CD4-positive, alpha-beta memory T cell (primary cell): ENCODE measurements around the gene ABCF1. TPM values are rescaled to one million over a fixed set of nuclear protein-coding genes. Genes with fewer than 3 reads are reported as not detected.
A peak's percentile ranks its signal among the peaks of the same experiment; 100 is the strongest.

Experiments used
- CTCF ChIA-PET: fragments of 350-600 bp; sonication (Branson Sonifier 250); formaldehyde crosslinking; loops from one replicate; lab custom pipeline; 2021; ENCODE audit warnings: inconsistent platforms; ENCODE audit not compliant: partially characterized antibody; lab: Charles Lee
- POLR2A ChIA-PET: fragments of 350-600 bp; sonication (Branson Sonifier 250); formaldehyde crosslinking; loops from one replicate; lab custom pipeline; 2021; ENCODE audit not compliant: partially characterized antibody; lab: Charles Lee
- DNase-seq, 5 donors: peaks; one replicate each; pipeline versions ENCODE4 v3.0.0 to v3.0.0-alpha.2; 2020 to 2022; ENCODE audit warnings: mixed read lengths in 1 of 5
- H3K27ac ChIP-seq: one replicate; pipeline ENCODE4 v1.7.0; 2013; ENCODE audit warnings: low read depth, low read length
- H3K27me3 ChIP-seq: 2 replicates; pipeline ENCODE4 v1.7.0; 2013; ENCODE audit warnings: mild to moderate bottlenecking, low read length, moderate library complexity; ENCODE audit not compliant: insufficient read depth
- H3K36me3 ChIP-seq: 2 replicates; pipeline ENCODE4 v1.7.0; 2013; ENCODE audit warnings: mild to moderate bottlenecking, low read length, moderate library complexity; ENCODE audit not compliant: insufficient read depth
- H3K4me1 ChIP-seq: 2 replicates; pipeline ENCODE4 v1.7.0; 2013; ENCODE audit warnings: mild to moderate bottlenecking, low read length, moderate library complexity; ENCODE audit not compliant: insufficient read depth
- H3K4me3 ChIP-seq, 2 donors: one replicate each; pipeline ENCODE4 v1.7.0; 2013; ENCODE audit warnings: low read length in 2 of 2, mild to moderate bottlenecking in 1 of 2
- H3K9me3 ChIP-seq, 2 donors: one replicate each; pipeline ENCODE4 v1.7.0; 2013; ENCODE audit warnings: low read length in 2 of 2, control low read depth in 1 of 2; ENCODE audit not compliant: control insufficient read depth in 1 of 2
- H3K27ac Mint-ChIP-seq, 7 donors: one replicate each; pipeline ENCODE4 v1.8.0; 2020 to 2021; ENCODE audit warnings: mixed read lengths in 7 of 7, mild to moderate bottlenecking in 6 of 7, inconsistent platforms in 3 of 7, moderate library complexity in 3 of 7
- H3K27me3 Mint-ChIP-seq, 2 donors: one replicate each; pipeline ENCODE4 v1.8.0; 2020 to 2021; ENCODE audit warnings: mixed read lengths in 2 of 2
- H3K36me3 Mint-ChIP-seq, 2 donors: one replicate each; pipeline ENCODE4 v1.8.0; 2020 to 2021; ENCODE audit warnings: mixed read lengths in 2 of 2, inconsistent platforms in 1 of 2, mild to moderate bottlenecking in 1 of 2
- H3K4me1 Mint-ChIP-seq, 4 donors: one replicate each; pipeline ENCODE4 v1.8.0; 2020 to 2021; ENCODE audit warnings: mixed read lengths in 4 of 4, mild to moderate bottlenecking in 1 of 4
- H3K4me3 Mint-ChIP-seq, 8 donors: one replicate each; pipeline ENCODE4 v1.8.0; 2020 to 2021; ENCODE audit warnings: mixed read lengths in 8 of 8, mild to moderate bottlenecking in 7 of 8, moderate library complexity in 6 of 8, inconsistent platforms in 3 of 8
- H3K9me3 Mint-ChIP-seq, 8 donors: one replicate each; pipeline ENCODE4 v1.8.0; 2020 to 2021; ENCODE audit warnings: mixed read lengths in 8 of 8, mild to moderate bottlenecking in 5 of 8, inconsistent platforms in 3 of 8, moderate library complexity in 1 of 8
- intact Hi-C: fragments of 100-400 bp; cut with micrococcal nuclease; formaldehyde crosslinking; loops from one replicate; pipeline ENCODE4 v1.15.1; 2023
- polyA plus RNA-seq, 2 donors: library from polyadenylated mRNA; unstranded; fragments of 300-500 nt; fragmentation: Illumina TruSeq; gene quantifications; one replicate each; pipeline ENCODE4 v1.2.3, GENCODE V29; 2021
- total RNA-seq, 2 experiments: library from RNA; stranded (reverse); gene quantifications; one replicate each; pipeline ENCODE4 v1.2.3, GENCODE V29; 2021

ABCF1 gene
- total and polyA plus RNA-seq, 4 experiments from 2014 or later, result 7.5 to 66.8 (median 53.7) TPM

- ChIA-PET POLR2A (interaction anchor here (1.2 to 14.0 kb wide), 2 partner anchors 18 to 44 kb away, joined by 5 to 255 read pairs; no protein-coding TSS in a partner anchor), CTCF (interaction anchor here (1.5 to 21.7 kb wide), 4 partner anchors 17 to 59 kb away, joined by 3 to 416 read pairs (median 162); partner anchors contain the start of genes GNL1 and PRR3)
- Histone ChIP-seq H3K36me3 (no peaks in the 10 kb centered on the region), H3K9me3 (no peaks in the 10 kb centered on the region), H3K27me3 (no peaks in the 10 kb centered on the region), H3K4me3 (no peak overlapping the region), H3K27ac (no peak overlapping the region), H3K4me1 (peaks cover 19% of the 10 kb centered on the region)
- peaks cover 0 to 2% of the 10 kb centered on the region in 2 donors for H3K36me3 Mint-ChIP-seq
- peak overlapping the region in 1 of 7 donors; percentile 19 for H3K27ac Mint-ChIP-seq
- H3K4me1 Mint-ChIP-seq, result peaks cover 20 to 35% (median 21%) of the 10 kb centered on the region in 4 donors
- DNase-seq, result no peak
- H3K4me3 Mint-ChIP-seq, result peak overlapping the region in 1 of 8 donors; percentile 15
- H3K27me3 Mint-ChIP-seq, result no peaks in the 10 kb centered on the region
- no peaks in the 10 kb centered on the region for H3K9me3 Mint-ChIP-seq
- intact Hi-C loops, result no loop called here
Observed at GRCh38 chr6:30537931-30538330, 33.3 kb upstream of the ABCF1 start.

- peaks cover 31 to 44% (median 31%) of the 10 kb centered on the region in 4 donors for H3K4me1 Mint-ChIP-seq
- CTCF ChIA-PET, result interaction anchor here (0.6 to 21.7 kb wide), 46 partner anchors 10 to 544 kb away, joined by 3 to 416 read pairs (median 7); partner anchors contain the start of genes ABCF1, DHX16, GNL1 and PRR3
- intact Hi-C loops, result loop anchor here (1.0 to 5.0 kb wide), 8 partner anchors 15 to 545 kb away; partner anchors contain the start of genes ABCF1, DHX16 and GNL1
Observed at GRCh38 chr6:30541515-30542403, 29.5 kb upstream of the ABCF1 start.

GRCh38 chr6:30542404-30542725, 28.9 kb upstream of the ABCF1 start:
- Mint-ChIP-seq H3K36me3 (peaks cover 7 to 13% of the 10 kb centered on the region in 2 donors), H3K9me3 (no peaks in the 10 kb centered on the region), H3K27me3 (no peaks in the 10 kb centered on the region), H3K4me3 (peak overlapping the region; percentile 84 to 94 (median 90)), H3K27ac (peak overlapping the region; percentile 79 to 99 (median 95)), H3K4me1 (peaks cover 31 to 44% (median 31%) of the 10 kb centered on the region in 4 donors)
- Histone ChIP-seq H3K4me1 (peaks cover 37% of the 10 kb centered on the region), H3K4me3 (peak overlapping the region; percentile 39 to 60), H3K27ac (peak overlapping the region; percentile 46), H3K36me3 (peaks cover 11% of the 10 kb centered on the region), H3K27me3 (no peaks in the 10 kb centered on the region), H3K9me3 (no peaks in the 10 kb centered on the region)
- peak; percentile 54 to 72 (median 59) for DNase-seq
- ChIA-PET CTCF (interaction anchor here (0.7 to 21.7 kb wide), 32 partner anchors 11 to 287 kb away, joined by 3 to 416 read pairs (median 10); partner anchors contain the start of genes ABCF1, DHX16, GNL1 and PRR3), POLR2A (interaction anchor here (0.7 to 14.0 kb wide), 26 partner anchors 10 to 190 kb away, joined by 3 to 255 read pairs (median 13); partner anchors contain the start of genes ABCF1, DHX16, GNL1 and MRPS18B)
- intact Hi-C loops, result loop anchor here (1.0 to 5.0 kb wide), 2 partner anchors 14 to 335 kb away; partner anchors contain the start of gene GNL1

More at GRCh38 chr6:30541515-30542403, 29.5 kb upstream of the ABCF1 start:
- Histone ChIP-seq H3K4me1 (peaks cover 37% of the 10 kb centered on the region), H3K27me3 (no peaks in the 10 kb centered on the region), H3K27ac (peak overlapping the region; percentile 46), H3K9me3 (no peaks in the 10 kb centered on the region), H3K4me3 (peak overlapping the region; percentile 39 to 60), H3K36me3 (peaks cover 10% of the 10 kb centered on the region)
- Mint-ChIP-seq H3K27ac (peak overlapping the region; percentile 79 to 99 (median 95)), H3K9me3 (no peaks in the 10 kb centered on the region), H3K27me3 (no peaks in the 10 kb centered on the region), H3K4me3 (peak overlapping the region; percentile 84 to 94 (median 90)), H3K36me3 (peaks cover 7 to 12% of the 10 kb centered on the region in 2 donors)
- POLR2A ChIA-PET, result interaction anchor here (0.5 to 14.0 kb wide), 34 partner anchors 9 to 1008 kb away, joined by 3 to 255 read pairs (median 6); partner anchors contain the start of genes ABCF1, DHX16, GNL1 and MRPS18B
- peak; percentile 81 to 83 (median 82) for DNase-seq

GRCh38 chr6:30542915-30543314, 28.3 kb upstream of the ABCF1 start:
- intact Hi-C loops, result loop anchor here (1.0 to 5.0 kb wide), 2 partner anchors 13 to 334 kb away; partner anchors contain the start of gene GNL1
- H3K27me3 Mint-ChIP-seq, result no peaks in the 10 kb centered on the region
- H3K27ac Mint-ChIP-seq, result peak overlapping the region; percentile 79 to 99 (median 95)
- H3K9me3 Mint-ChIP-seq, result no peaks in the 10 kb centered on the region
- DNase-seq, result no peak
- Histone ChIP-seq H3K27ac (peak overlapping the region; percentile 46), H3K9me3 (no peaks in the 10 kb centered on the region), H3K27me3 (no peaks in the 10 kb centered on the region), H3K4me1 (peaks cover 37% of the 10 kb centered on the region), H3K36me3 (peaks cover 11% of the 10 kb centered on the region), H3K4me3 (peak overlapping the region in 1 of 2 donors; percentile 60)
- H3K4me3 Mint-ChIP-seq, result peak overlapping the region; percentile 84 to 94 (median 90)
- peaks cover 31 to 41% (median 31%) of the 10 kb centered on the region in 4 donors for H3K4me1 Mint-ChIP-seq
- H3K36me3 Mint-ChIP-seq, result peaks cover 7 to 16% of the 10 kb centered on the region in 2 donors
- POLR2A ChIA-PET, result interaction anchor here (1.2 to 14.0 kb wide), 21 partner anchors 11 to 190 kb away, joined by 3 to 255 read pairs (median 18); partner anchors contain the start of genes ABCF1, DHX16, GNL1 and MRPS18B
- CTCF ChIA-PET, result interaction anchor here (0.7 to 21.7 kb wide), 30 partner anchors 7 to 198 kb away, joined by 3 to 416 read pairs (median 12); partner anchors contain the start of genes ABCF1, GNL1 and PRR3

GRCh38 chr6:30543821-30544220, 27.4 kb upstream of the ABCF1 start:
- H3K36me3 Mint-ChIP-seq, result peaks cover 12 to 24% of the 10 kb centered on the region in 2 donors
- intact Hi-C loops, result loop anchor here (1.0 to 5.0 kb wide), 2 partner anchors 61 to 333 kb away; no protein-coding TSS in a partner anchor

GRCh38 chr6:30544666-30545272, 26.5 kb upstream of the ABCF1 start:
- DNase-seq, result peak; percentile 56 to 61 (median 57)
- Mint-ChIP-seq H3K27me3 (no peaks in the 10 kb centered on the region), H3K4me3 (peak overlapping the region; percentile 7 to 81 (median 71)), H3K36me3 (peaks cover 17 to 32% of the 10 kb centered on the region in 2 donors), H3K4me1 (peaks cover 31 to 39% (median 33%) of the 10 kb centered on the region in 4 donors), H3K9me3 (no peaks in the 10 kb centered on the region), H3K27ac (peak overlapping the region; percentile 72 to 96 (median 91))
- H3K4me1 ChIP-seq, result peaks cover 37% of the 10 kb centered on the region
- intact Hi-C loops, result loop anchor here (1.0 to 5.0 kb wide), 2 partner anchors 61 to 333 kb away; no protein-coding TSS in a partner anchor
- H3K36me3 ChIP-seq, result peaks cover 16% of the 10 kb centered on the region
- CTCF ChIA-PET, result interaction anchor here (0.7 to 21.7 kb wide), 38 partner anchors 9 to 189 kb away, joined by 3 to 416 read pairs (median 6); partner anchors contain the start of genes ABCF1, DHX16, GNL1 and MDC1
- H3K9me3 ChIP-seq, result no peaks in the 10 kb centered on the region
- no peaks in the 10 kb centered on the region for H3K27me3 ChIP-seq
- H3K27ac ChIP-seq, result peak overlapping the region; percentile 46
- H3K4me3 ChIP-seq, result no peak overlapping the region
- POLR2A ChIA-PET, result interaction anchor here (0.7 to 14.0 kb wide), 16 partner anchors 10 to 186 kb away, joined by 3 to 255 read pairs (median 8); partner anchors contain the start of genes ABCF1, GNL1, PPP1R10 and PRR3

More at GRCh38 chr6:30543821-30544220, 27.4 kb upstream of the ABCF1 start:
- ChIA-PET CTCF (interaction anchor here (1.1 to 21.7 kb wide), 26 partner anchors 8 to 190 kb away, joined by 3 to 416 read pairs (median 16); partner anchors contain the start of genes ABCF1, GNL1, MDC1 and PRR3), POLR2A (interaction anchor here (1.2 to 14.0 kb wide), 14 partner anchors 11 to 138 kb away, joined by 3 to 255 read pairs (median 20); partner anchors contain the start of genes ABCF1, GNL1, MRPS18B and PPP1R10)
- peaks cover 37% of the 10 kb centered on the region for H3K4me1 ChIP-seq
- H3K36me3 ChIP-seq, result peaks cover 16% of the 10 kb centered on the region
- no peaks in the 10 kb centered on the region for H3K9me3 ChIP-seq
- no peak overlapping the region for H3K4me3 ChIP-seq
- no peaks in the 10 kb centered on the region for H3K27me3 ChIP-seq
- no peaks in the 10 kb centered on the region for H3K9me3 Mint-ChIP-seq
- H3K27me3 Mint-ChIP-seq, result no peaks in the 10 kb centered on the region
- H3K27ac Mint-ChIP-seq, result peak overlapping the region; percentile 79 to 96 (median 91)
- DNase-seq, result peak; percentile 27 to 65 (median 36)
- peak overlapping the region; percentile 46 for H3K27ac ChIP-seq
- H3K4me3 Mint-ChIP-seq, result peak overlapping the region; percentile 65 to 81 (median 74)
- H3K4me1 Mint-ChIP-seq, result peaks cover 31 to 39% (median 33%) of the 10 kb centered on the region in 4 donors
